Brain microvascular endothelial cell (primary cell): ENCODE measurements around the gene ZC3H8.

Experiments used
- DNase-seq: peaks from one replicate; pipeline ENCODE4 v3.0.0-alpha.2; 2020
- H3K27ac ChIP-seq: fragments of 250-450 bp; sonication (Bioruptor Pico); 2 replicates; pipeline ENCODE4 v1.5.1; 2020; ENCODE audit warnings: mild to moderate bottlenecking, moderate library complexity
- H3K27me3 ChIP-seq: fragments of 250-450 bp; sonication (Bioruptor Pico); replicated peaks from 2 replicates; pipeline ENCODE4 v1.5.1; 2020; ENCODE audit warnings: mild to moderate bottlenecking
- H3K36me3 ChIP-seq: fragments of 250-450 bp; sonication (Bioruptor Pico); replicated peaks from 2 replicates; pipeline ENCODE4 v1.5.1; 2020; ENCODE audit warnings: mild to moderate bottlenecking
- H3K4me3 ChIP-seq: 2 replicates; pipeline ENCODE4 v1.5.1; 2011; ENCODE audit warnings: low read depth, mild to moderate bottlenecking, control low read depth, low read length, moderate library complexity
- CTCF ChIP-seq: IDR thresholded peaks from 2 replicates; pipeline ENCODE4 v1.5.1; 2011; ENCODE audit warnings: low read depth, mild to moderate bottlenecking, moderate library complexity, low read length, control low read depth, inconsistent platforms; ENCODE audit errors: missing control alignments
- in situ Hi-C: cut with HindIII; loops from 2 replicates; pipeline ENCODE4 v1.10.0; 2017; ENCODE audit warnings: low sequenced_read_pairs, low pct_ligation_motif_present

The ZC3H8 gene

DNA sequence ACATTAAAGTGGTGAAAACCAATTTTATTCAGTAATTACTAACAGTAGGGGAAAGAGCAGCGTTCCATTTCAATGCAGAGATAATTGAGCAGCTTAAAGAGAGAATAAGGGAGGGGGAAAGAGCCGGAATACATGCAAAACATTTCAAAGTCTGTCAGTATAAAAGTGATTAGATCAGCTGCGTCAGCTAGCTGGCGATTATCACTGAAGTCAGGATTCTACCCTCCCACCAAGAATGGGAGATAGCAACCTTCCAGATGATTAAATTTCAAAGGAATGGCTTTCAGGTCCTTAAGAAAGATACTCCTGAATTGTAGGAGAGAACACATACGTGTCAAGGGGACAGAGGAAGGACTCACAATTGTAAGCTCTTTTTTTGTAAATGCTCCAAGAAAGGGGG lies 17.8 kb upstream of the ZC3H8 start:
- no peak overlapping the region for H3K27ac ChIP-seq
- no peak for TF ChIP-seq CTCF
- in situ Hi-C loops = no loop called here
- H3K36me3 ChIP-seq = no peaks in the 10 kb centered on the region
- DNase-seq = no peak
- H3K4me3 ChIP-seq = no peak overlapping the region
- no peaks in the 10 kb centered on the region for H3K27me3 ChIP-seq

GRCh38 chr2:112268547-112268946 lies 13.7 kb upstream of the ZC3H8 start:
- Histone ChIP-seq H3K27ac (no peak overlapping the region), H3K4me3 (no peak overlapping the region), H3K36me3 (no peaks in the 10 kb centered on the region), H3K27me3 (no peaks in the 10 kb centered on the region)
- in situ Hi-C loops = no loop called here
- no peak for TF ChIP-seq CTCF
- DNase-seq = no peak

DNA sequence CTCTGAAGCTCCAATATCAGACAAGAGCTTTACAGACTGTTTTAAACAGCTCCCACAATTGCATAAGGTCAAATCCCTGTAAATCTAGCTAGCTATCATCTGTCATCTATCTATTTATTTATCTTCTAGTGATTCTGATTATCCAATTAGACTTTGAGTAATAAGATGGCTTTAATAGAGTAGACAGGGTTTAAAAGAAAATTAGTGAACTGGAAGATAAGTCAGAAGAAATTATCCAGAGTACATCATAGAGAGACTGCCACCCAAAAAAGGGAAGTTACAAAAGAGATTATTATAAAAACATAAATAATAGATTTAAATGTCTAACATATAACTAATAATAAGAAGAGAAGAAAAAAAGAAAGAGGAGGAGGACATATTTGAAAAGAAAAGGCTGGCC lies 8.0 kb upstream of the ZC3H8 start:
- in situ Hi-C loops = no loop called here
- no peak for TF ChIP-seq CTCF
- no peak overlapping the region for H3K4me3 ChIP-seq
- no peaks in the 10 kb centered on the region for H3K36me3 ChIP-seq
- DNase-seq = no peak
- no peak overlapping the region for H3K27ac ChIP-seq
- no peaks in the 10 kb centered on the region for H3K27me3 ChIP-seq

DNA sequence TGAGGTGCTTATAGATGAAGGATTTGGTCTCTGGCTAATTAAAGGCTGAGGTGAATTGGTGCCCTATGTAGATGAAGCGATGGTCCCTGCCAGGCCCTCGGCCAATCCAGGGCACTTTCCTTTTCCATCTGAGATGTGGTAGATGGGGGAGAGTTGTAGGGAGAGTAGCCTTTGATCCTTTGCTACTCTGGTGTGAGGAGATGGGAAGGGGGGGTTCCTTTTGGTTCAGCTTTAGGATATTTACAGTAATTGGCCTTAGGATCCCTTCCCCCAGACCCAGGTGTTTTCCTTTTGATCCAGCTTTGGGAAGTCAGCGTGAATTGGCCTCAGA lies 5.4 kb upstream of the ZC3H8 start:
- H3K36me3 ChIP-seq = no peaks in the 10 kb centered on the region
- no peak for DNase-seq
- H3K4me3 ChIP-seq = no peak overlapping the region
- in situ Hi-C loops = no loop called here
- no peak overlapping the region for H3K27ac ChIP-seq
- no peaks in the 10 kb centered on the region for H3K27me3 ChIP-seq
- TF ChIP-seq CTCF = no peak

- H3K36me3 ChIP-seq = no peaks in the 10 kb centered on the region
- H3K27ac ChIP-seq = no peak overlapping the region
- peak; percentile 70 for DNase-seq
- TF ChIP-seq CTCF = peak; percentile 100
- in situ Hi-C loops = no loop called here
- H3K4me3 ChIP-seq = no peak overlapping the region
- no peaks in the 10 kb centered on the region for H3K27me3 ChIP-seq
Measured at GRCh38 chr2:112259509-112260294, 4.9 kb upstream of the ZC3H8 start.

DNA sequence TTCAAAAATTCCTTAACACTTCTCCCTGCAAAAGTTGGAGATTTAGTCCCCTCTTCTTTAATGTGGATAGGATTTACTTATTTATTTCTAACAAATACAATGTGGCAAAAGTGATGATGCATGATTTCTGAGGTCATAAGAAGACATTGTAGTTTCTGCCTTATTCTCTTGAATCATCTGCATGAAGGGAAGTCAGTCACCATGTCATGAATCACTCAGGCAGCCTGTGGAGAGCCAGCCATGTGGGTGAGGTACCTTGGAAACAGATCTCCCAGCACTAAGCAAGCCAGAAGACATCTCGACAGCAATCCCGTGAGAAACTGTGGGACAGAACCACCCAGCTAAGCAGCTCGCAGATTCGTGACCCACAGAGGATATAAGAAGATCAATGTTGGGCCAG lies 2.7 kb upstream of the ZC3H8 start:
- DNase-seq = peak; percentile 53

More for the DNA sequence above, 2.7 kb upstream of the ZC3H8 start:
- Histone ChIP-seq H3K27ac (no peak overlapping the region), H3K36me3 (no peaks in the 10 kb centered on the region), H3K4me3 (no peak overlapping the region), H3K27me3 (no peaks in the 10 kb centered on the region)
- in situ Hi-C loops = no loop called here
- no peak for TF ChIP-seq CTCF
